ENCODE results near the gene RGS14. TPM values are rescaled to one million over a fixed set of nuclear protein-coding genes. Genes with fewer than 3 reads are reported as not detected.
"Not testable (repeated sequence)": the region's sequence is repeated elsewhere in the genome, so short reads cannot be mapped to it uniquely, and the experiment has no call there.

The RGS14 gene
- total RNA-seq, 1 experiment from 2014 or later: 1.6 TPM

- H3K4me1 ChIP-seq (replicated peaks): peaks cover 13% of the 10 kb centered on the region
- no peak for DNase-seq (ENCODE audit: low read depth in 1 of 2, low spot score in 2 of 2)
- H3K36me3 ChIP-seq: peaks cover 42% of the 10 kb centered on the region
- no peak overlapping the region for H3K27ac ChIP-seq
- H3K9me3 ChIP-seq (replicated peaks): no peaks in the 10 kb centered on the region
- no peaks in the 10 kb centered on the region for H3K27me3 ChIP-seq (replicated peaks)
- H3K4me3 ChIP-seq: no peak overlapping the region
Observed at GRCh38 chr5:177349762-177350161, 8.0 kb upstream of the RGS14 start.

DNA sequence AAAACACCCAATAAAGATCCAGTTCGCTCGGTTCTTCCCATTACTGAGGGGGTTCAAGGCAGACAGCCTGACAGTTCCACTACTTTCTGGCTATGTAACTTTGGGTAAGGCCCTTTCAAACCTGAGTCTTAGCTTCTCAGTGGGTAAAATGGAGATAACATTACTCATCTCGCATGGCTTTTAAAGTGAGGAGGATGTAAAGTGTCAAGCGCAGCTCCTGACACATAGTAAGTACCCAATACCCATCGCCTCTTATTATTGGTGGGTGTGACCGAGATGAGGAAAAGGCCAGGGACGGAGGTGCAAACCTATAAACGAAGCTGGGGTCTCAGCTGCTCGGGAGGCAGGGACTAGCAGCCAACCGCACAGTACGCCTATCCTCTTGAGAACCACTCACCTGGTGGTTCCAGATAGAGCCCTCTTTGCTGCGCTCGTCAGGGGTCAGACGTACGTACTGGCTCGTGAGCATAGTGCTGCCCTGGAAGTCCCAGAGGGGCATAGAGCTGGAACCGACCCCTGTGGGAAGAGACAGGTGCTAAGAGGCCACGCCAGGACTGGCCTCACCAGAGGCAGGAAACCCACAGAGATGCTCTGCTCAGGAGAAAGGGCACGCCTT lies 6.8 kb upstream of the RGS14 start:
- no peaks in the 10 kb centered on the region for H3K9me3 ChIP-seq (replicated peaks)
- peaks cover 13% of the 10 kb centered on the region for H3K4me1 ChIP-seq (replicated peaks)
- no peaks in the 10 kb centered on the region for H3K27me3 ChIP-seq (replicated peaks)
- H3K27ac ChIP-seq: peak overlapping the region; percentile 88
- no peak for DNase-seq (ENCODE audit: low read depth in 1 of 2, low spot score in 2 of 2)
- H3K4me3 ChIP-seq: peak overlapping the region; percentile 68
- peaks cover 35% of the 10 kb centered on the region for H3K36me3 ChIP-seq

- Histone ChIP-seq H3K4me3 (peak within 1 kb of the TSS; percentile 68), H3K27ac (peak within 1 kb of the TSS; percentile 88), H3K36me3 (peaks cover 32% of the 10 kb centered on the region), H3K27me3 (replicated peaks) (no peaks in the 10 kb centered on the region), H3K9me3 (replicated peaks) (no peaks in the 10 kb centered on the region), H3K4me1 (replicated peaks) (peaks cover 13% of the 10 kb centered on the region)
- peak; percentile 97 to 99 for DNase-seq (ENCODE audit: low read depth in 1 of 2, low spot score in 2 of 2)
Observed at GRCh38 chr5:177351392-177352329, 6.1 kb upstream of the RGS14 start, which contains the start of gene LMAN2. TSS of gene LMAN2 (minus strand) at chr5:177351668. CDS start at chr5:177351647, 21 bp downstream.

- Histone ChIP-seq H3K27ac (no peak overlapping the region), H3K4me3 (no peak overlapping the region), H3K4me1 (replicated peaks) (peaks cover 20% of the 10 kb centered on the region), H3K36me3 (peaks cover 20% of the 10 kb centered on the region), H3K27me3 (replicated peaks) (no peaks in the 10 kb centered on the region), H3K9me3 (replicated peaks) (no peaks in the 10 kb centered on the region)
- no peak for DNase-seq (ENCODE audit: low read depth in 1 of 2, low spot score in 2 of 2)
Observed at GRCh38 chr5:177353093-177353492, 4.6 kb upstream of the RGS14 start.

GRCh38 chr5:177354256-177354655 lies 3.5 kb upstream of the RGS14 start:
- no peak overlapping the region for H3K4me3 ChIP-seq
- no peak for DNase-seq (ENCODE audit: low read depth in 1 of 2, low spot score in 2 of 2)
- no peaks in the 10 kb centered on the region for H3K27me3 ChIP-seq (replicated peaks)
- H3K9me3 ChIP-seq (replicated peaks): no peaks in the 10 kb centered on the region
- H3K4me1 ChIP-seq (replicated peaks): peaks cover 22% of the 10 kb centered on the region
- H3K36me3 ChIP-seq: peaks cover 15% of the 10 kb centered on the region
- H3K27ac ChIP-seq: no peak overlapping the region

GRCh38 chr5:177354711-177355110 lies 3.0 kb upstream of the RGS14 start:
- H3K9me3 ChIP-seq (replicated peaks): no peaks in the 10 kb centered on the region
- H3K36me3 ChIP-seq: peaks cover 11% of the 10 kb centered on the region
- no peak overlapping the region for H3K27ac ChIP-seq
- no peak for DNase-seq (ENCODE audit: low read depth in 1 of 2, low spot score in 2 of 2)
- H3K4me1 ChIP-seq (replicated peaks): peaks cover 22% of the 10 kb centered on the region
- no peak overlapping the region for H3K4me3 ChIP-seq
- no peaks in the 10 kb centered on the region for H3K27me3 ChIP-seq (replicated peaks)

- no peaks in the 10 kb centered on the region for H3K9me3 ChIP-seq (replicated peaks)
- H3K27me3 ChIP-seq (replicated peaks): no peaks in the 10 kb centered on the region
- H3K27ac ChIP-seq: no peak overlapping the region
- no peak overlapping the region for H3K4me3 ChIP-seq
- peaks cover 18% of the 10 kb centered on the region for H3K4me1 ChIP-seq (replicated peaks)
- DNase-seq (ENCODE audit: low read depth in 1 of 2, low spot score in 2 of 2): no peak
- H3K36me3 ChIP-seq: peaks cover 6% of the 10 kb centered on the region
Observed at GRCh38 chr5:177355162-177355867, 2.4 kb upstream of the RGS14 start.

GRCh38 chr5:177355868-177356168 lies 1.9 kb upstream of the RGS14 start:
- no peak for DNase-seq (ENCODE audit: low read depth in 1 of 2, low spot score in 2 of 2)
- Histone ChIP-seq H3K27ac (no peak overlapping the region), H3K36me3 (peaks cover 4% of the 10 kb centered on the region), H3K9me3 (replicated peaks) (no peaks in the 10 kb centered on the region), H3K27me3 (replicated peaks) (no peaks in the 10 kb centered on the region), H3K4me1 (replicated peaks) (peaks cover 13% of the 10 kb centered on the region), H3K4me3 (no peak overlapping the region)

- Histone ChIP-seq H3K36me3 (no peaks in the 10 kb centered on the region), H3K27me3 (replicated peaks) (0 out of 2 replicates have a peak, but pooled peaks cover 3% of the 10 kb centered on the region), H3K4me3 (no peak overlapping the region), H3K9me3 (replicated peaks) (no peaks in the 10 kb centered on the region), H3K4me1 (replicated peaks) (peaks cover 13% of the 10 kb centered on the region), H3K27ac (no peak overlapping the region)
- no peak for DNase-seq (ENCODE audit: low read depth in 1 of 2, low spot score in 2 of 2)
Observed at GRCh38 chr5:177356746-177357145, 978 bp upstream of the RGS14 start.

GRCh38 chr5:177357146-177357458 lies 622 bp upstream of the RGS14 start:
- no peak overlapping the region for H3K27ac ChIP-seq
- no peaks in the 10 kb centered on the region for H3K9me3 ChIP-seq (replicated peaks)
- H3K36me3 ChIP-seq: no peaks in the 10 kb centered on the region
- H3K4me3 ChIP-seq: no peak overlapping the region
- H3K4me1 ChIP-seq (replicated peaks): peaks cover 11% of the 10 kb centered on the region
- 0 out of 2 replicates have a peak, but pooled peaks cover 3% of the 10 kb centered on the region for H3K27me3 ChIP-seq (replicated peaks)
- DNase-seq (ENCODE audit: low read depth in 1 of 2, low spot score in 2 of 2): no peak

DNA sequence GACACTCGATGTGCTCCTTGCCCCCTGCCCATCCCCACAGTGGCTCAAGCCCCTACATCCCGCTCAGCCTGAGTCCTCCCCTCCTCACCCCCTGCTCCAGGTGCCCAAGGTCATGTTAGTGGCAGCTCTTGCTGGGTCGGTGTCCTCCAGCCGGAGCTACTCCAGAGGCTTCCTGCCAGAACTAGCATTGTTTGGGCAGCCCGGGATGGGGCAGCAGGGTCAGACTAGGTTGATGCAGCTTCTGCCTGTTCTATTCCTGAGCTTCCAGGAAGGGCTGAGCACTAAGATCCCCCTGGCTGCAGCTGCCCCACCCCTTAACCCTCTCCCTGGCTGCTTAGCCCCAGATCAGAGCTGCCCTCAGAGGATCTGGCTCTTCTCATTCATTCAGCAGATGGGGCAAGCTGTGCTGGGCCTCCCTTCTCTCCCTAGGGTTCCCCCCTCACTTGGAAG lies 671 bp downstream of the RGS14 start:
- Histone ChIP-seq H3K4me1 (replicated peaks) (peaks cover 15% of the 10 kb centered on the region), H3K27ac (no peak overlapping the region), H3K27me3 (replicated peaks) (peaks cover 8% of the 10 kb centered on the region; the same call in 1 of the 2 replicates), H3K4me3 (no peak overlapping the region), H3K36me3 (no peaks in the 10 kb centered on the region), H3K9me3 (replicated peaks) (no peaks in the 10 kb centered on the region)
- no peak for DNase-seq (ENCODE audit: low read depth in 1 of 2, low spot score in 2 of 2)

GRCh38 chr5:177359451-177359851 lies 1.7 kb downstream of the RGS14 start:
- Histone ChIP-seq H3K27ac (no peak overlapping the region), H3K9me3 (replicated peaks) (no peaks in the 10 kb centered on the region), H3K36me3 (no peaks in the 10 kb centered on the region), H3K4me3 (no peak overlapping the region), H3K4me1 (replicated peaks) (peaks cover 15% of the 10 kb centered on the region), H3K27me3 (replicated peaks) (peaks cover 12% of the 10 kb centered on the region; the same call in 1 of the 2 replicates)
- no peak for DNase-seq (ENCODE audit: low read depth in 1 of 2, low spot score in 2 of 2)

DNA sequence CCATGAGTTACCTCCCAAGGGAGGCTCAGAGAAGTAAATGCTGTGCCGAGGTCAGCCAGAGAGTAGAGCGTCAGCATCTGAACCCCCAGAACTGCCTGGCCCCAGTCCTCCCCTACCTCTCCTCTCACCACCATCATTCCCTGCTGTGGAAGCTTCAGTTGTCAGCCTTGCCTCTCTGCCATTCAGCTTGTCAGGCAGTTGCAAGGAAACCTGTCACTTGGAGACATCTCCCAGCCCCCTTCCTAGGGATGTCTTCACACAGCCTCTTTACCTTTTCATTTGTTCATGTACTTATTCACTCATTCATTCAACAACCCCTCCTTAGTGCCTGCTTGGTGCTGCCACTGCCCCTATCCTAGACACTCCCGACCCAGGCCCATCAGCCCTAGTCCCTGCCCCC lies 2.1 kb downstream of the RGS14 start:
- no peak for DNase-seq (ENCODE audit: low read depth in 1 of 2, low spot score in 2 of 2)
- Histone ChIP-seq H3K9me3 (replicated peaks) (no peaks in the 10 kb centered on the region), H3K27me3 (replicated peaks) (peaks cover 12% of the 10 kb centered on the region; the same call in 1 of the 2 replicates), H3K36me3 (no peaks in the 10 kb centered on the region), H3K4me3 (no peak overlapping the region), H3K4me1 (replicated peaks) (peaks cover 15% of the 10 kb centered on the region), H3K27ac (no peak overlapping the region)

DNA sequence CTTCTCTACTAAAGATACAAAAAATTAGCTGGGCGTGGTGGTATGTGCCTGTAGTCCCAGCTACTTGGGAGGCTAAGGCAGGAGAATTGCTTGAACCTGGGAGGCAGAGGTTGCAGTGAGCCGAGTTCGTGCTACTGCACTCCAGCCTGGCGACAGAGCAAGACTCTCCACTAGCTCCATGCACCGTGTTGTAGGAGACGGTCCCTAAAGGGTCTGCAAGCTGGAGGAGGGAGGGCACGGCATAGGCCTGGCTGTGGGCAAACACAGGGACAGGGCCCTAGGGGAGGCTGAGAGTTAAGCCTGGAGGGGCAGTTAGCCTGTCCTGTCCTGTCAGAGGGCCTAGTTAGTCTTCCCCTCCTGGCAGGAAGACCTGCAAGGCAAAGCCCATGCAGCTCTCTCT lies 3.0 kb downstream of the RGS14 start:
- Histone ChIP-seq H3K27me3 (replicated peaks) (peaks cover 12% of the 10 kb centered on the region; the same call in 1 of the 2 replicates), H3K4me1 (replicated peaks) (peaks cover 15% of the 10 kb centered on the region)
- H3K9me3 ChIP-seq (replicated peaks); H3K36me3 ChIP-seq; DNase-seq (ENCODE audit: low read depth in 1 of 2, low spot score in 2 of 2); H3K27ac ChIP-seq; H3K4me3 ChIP-seq: not testable (repeated sequence)
